ENCODE measurements around the gene OR6K2.

OR6K2 gene

GRCh38 chr1:158730453-158730852, 30.0 kb upstream of the OR6K2 start:
- TF ChIP-seq TEAD4 (IDR thresholded peaks at IDR 0.05) (no peak), RAD21 (IDR thresholded peaks at IDR 0.05; ENCODE audit: low read depth) (no peak), CREB1 (IDR thresholded peaks at IDR 0.05; ENCODE audit: low read depth) (no peak), REST (IDR thresholded peaks at IDR 0.05; ENCODE audit: low read depth) (no peak), TAF1 (IDR thresholded peaks at IDR 0.05; ENCODE audit: low read depth) (no peak), ZBTB7A (IDR thresholded peaks at IDR 0.05; ENCODE audit: low read depth) (no peak), EGR1 (IDR thresholded peaks at IDR 0.05) (no peak), CEBPB (IDR thresholded peaks at IDR 0.05) (no peak), EP300 (IDR thresholded peaks at IDR 0.05; ENCODE audit: borderline replicate concordance) (no peak)
- TF ChIP-seq, protein P1, sequence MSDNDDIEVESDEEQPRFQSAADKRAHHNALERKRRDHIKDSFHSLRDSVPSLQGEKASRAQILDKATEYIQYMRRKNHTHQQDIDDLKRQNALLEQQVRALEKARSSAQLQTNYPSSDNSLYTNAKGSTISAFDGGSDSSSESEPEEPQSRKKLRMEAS (IDR thresholded peaks at IDR 0.05): no peak
- TF ChIP-seq, protein P2, sequence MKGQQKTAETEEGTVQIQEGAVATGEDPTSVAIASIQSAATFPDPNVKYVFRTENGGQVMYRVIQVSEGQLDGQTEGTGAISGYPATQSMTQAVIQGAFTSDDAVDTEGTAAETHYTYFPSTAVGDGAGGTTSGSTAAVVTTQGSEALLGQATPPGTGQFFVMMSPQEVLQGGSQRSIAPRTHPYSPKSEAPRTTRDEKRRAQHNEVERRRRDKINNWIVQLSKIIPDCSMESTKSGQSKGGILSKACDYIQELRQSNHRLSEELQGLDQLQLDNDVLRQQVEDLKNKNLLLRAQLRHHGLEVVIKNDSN (IDR thresholded peaks at IDR 0.05): no peak

GRCh38 chr1:158728510-158729225, 28.2 kb upstream of the OR6K2 start:
- TF ChIP-seq RAD21 (IDR thresholded peaks at IDR 0.05; ENCODE audit: low read depth) (no peak), TCF12 (IDR thresholded peaks at IDR 0.05; ENCODE audit: low read depth) (no peak), TAF1 (IDR thresholded peaks at IDR 0.05; ENCODE audit: low read depth) (no peak), YY1 (IDR thresholded peaks at IDR 0.05; ENCODE audit: low read depth) (no peak), REST (IDR thresholded peaks at IDR 0.05; ENCODE audit: low read depth) (no peak), CREB1 (IDR thresholded peaks at IDR 0.05; ENCODE audit: low read depth) (no peak), ZBTB7A (IDR thresholded peaks at IDR 0.05; ENCODE audit: low read depth) (no peak)
- TF ChIP-seq, protein P1 (IDR thresholded peaks at IDR 0.05): no peak

GRCh38 chr1:158724442-158724841, 24.0 kb upstream of the OR6K2 start:
- TF ChIP-seq REST (IDR thresholded peaks at IDR 0.05; ENCODE audit: low read depth) (no peak), CREB1 (IDR thresholded peaks at IDR 0.05; ENCODE audit: low read depth) (no peak), ZBTB7A (IDR thresholded peaks at IDR 0.05; ENCODE audit: low read depth) (no peak), YY1 (IDR thresholded peaks at IDR 0.05; ENCODE audit: low read depth) (no peak), TAF1 (IDR thresholded peaks at IDR 0.05; ENCODE audit: low read depth) (no peak), RAD21 (IDR thresholded peaks at IDR 0.05; ENCODE audit: low read depth) (no peak), EP300 (IDR thresholded peaks at IDR 0.05; ENCODE audit: borderline replicate concordance) (no peak)
- TF ChIP-seq, protein P2 (IDR thresholded peaks at IDR 0.05): no peak

- TF ChIP-seq TCF12 (IDR thresholded peaks at IDR 0.05; ENCODE audit: low read depth) (no peak), CEBPB (IDR thresholded peaks at IDR 0.05) (no peak), FOXM1 (IDR thresholded peaks at IDR 0.05; ENCODE audit: borderline replicate concordance, low read depth) (no peak), ZBTB7A (IDR thresholded peaks at IDR 0.05; ENCODE audit: low read depth) (no peak), EGR1 (IDR thresholded peaks at IDR 0.05) (no peak), RAD21 (IDR thresholded peaks at IDR 0.05; ENCODE audit: low read depth) (no peak), CREB1 (IDR thresholded peaks at IDR 0.05; ENCODE audit: low read depth) (no peak), REST (IDR thresholded peaks at IDR 0.05; ENCODE audit: low read depth) (no peak), YY1 (IDR thresholded peaks at IDR 0.05; ENCODE audit: low read depth) (no peak)
- TF ChIP-seq, protein P2 (IDR thresholded peaks at IDR 0.05): no peak
- TF ChIP-seq, protein P1 (IDR thresholded peaks at IDR 0.05): no peak
Observed at GRCh38 chr1:158720620-158721019, 20.2 kb upstream of the OR6K2 start, which contains the start of gene OR6K3. Gene OR6K3 (minus strand): TSS chr1:158720720. CDS start chr1:158718115, 2,605 bp downstream.
